Measurements from ENCODE around the gene PTPN14.

Gene PTPN14

DNA sequence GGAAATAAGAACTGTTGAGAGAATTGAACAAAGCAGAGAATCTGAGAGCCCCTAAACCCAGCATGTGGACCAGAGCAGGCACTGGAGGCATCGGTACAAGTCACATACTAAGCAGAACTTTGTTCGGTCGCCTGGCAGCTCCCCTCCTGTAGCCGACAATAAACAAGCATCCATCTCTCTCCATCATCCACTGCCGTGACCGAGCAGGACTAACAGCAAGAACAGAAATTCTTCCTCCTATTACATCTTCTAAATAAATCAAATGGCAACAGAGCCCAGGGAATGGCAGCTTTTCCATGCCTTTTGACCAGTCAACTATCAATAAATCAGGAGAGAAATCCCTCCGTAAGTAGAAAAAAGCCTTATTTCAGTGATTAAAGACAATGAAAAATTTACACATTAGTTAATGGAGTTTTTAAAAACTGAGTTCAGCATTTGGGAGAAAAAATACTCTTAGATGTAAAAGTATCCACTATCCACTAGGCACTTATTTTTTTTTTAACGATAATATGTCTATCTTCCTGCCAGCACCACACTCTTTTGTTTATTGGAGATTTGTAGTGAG lies 36.5 kb downstream of the PTPN14 start:
- peaks cover 33% of the 10 kb centered on the region for H3K4me1 ChIP-seq (ENCODE audit: control insufficient read depth, insufficient read depth, low read length)
- TF ChIP-seq IKZF3 (tag by site-specific recombination; IDR thresholded peaks at IDR 0.05) = peak; percentile 46; the same call in 1 of the 2 replicates
- no peak for TF ChIP-seq GLIS2 (tag by site-specific recombination; IDR thresholded peaks at IDR 0.05)
- TF ChIP-seq ZNF266 (tag by site-specific recombination; IDR thresholded peaks at IDR 0.05; ENCODE audit: low read depth) = no peak
- peak; percentile 65 for TF ChIP-seq ZNF600 (tag by site-specific recombination; IDR thresholded peaks at IDR 0.05)
- TF ChIP-seq TRIM28 (IDR thresholded peaks at IDR 0.05; ENCODE audit: borderline replicate concordance, low read length) = 0 out of 2 replicates have a peak, but pooled peaks have one; percentile 10
- TF ChIP-seq, protein P1, sequence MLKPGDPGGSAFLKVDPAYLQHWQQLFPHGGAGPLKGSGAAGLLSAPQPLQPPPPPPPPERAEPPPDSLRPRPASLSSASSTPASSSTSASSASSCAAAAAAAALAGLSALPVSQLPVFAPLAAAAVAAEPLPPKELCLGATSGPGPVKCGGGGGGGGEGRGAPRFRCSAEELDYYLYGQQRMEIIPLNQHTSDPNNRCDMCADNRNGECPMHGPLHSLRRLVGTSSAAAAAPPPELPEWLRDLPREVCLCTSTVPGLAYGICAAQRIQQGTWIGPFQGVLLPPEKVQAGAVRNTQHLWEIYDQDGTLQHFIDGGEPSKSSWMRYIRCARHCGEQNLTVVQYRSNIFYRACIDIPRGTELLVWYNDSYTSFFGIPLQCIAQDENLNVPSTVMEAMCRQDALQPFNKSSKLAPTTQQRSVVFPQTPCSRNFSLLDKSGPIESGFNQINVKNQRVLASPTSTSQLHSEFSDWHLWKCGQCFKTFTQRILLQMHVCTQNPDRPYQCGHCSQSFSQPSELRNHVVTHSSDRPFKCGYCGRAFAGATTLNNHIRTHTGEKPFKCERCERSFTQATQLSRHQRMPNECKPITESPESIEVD (tag by site-specific recombination; IDR thresholded peaks at IDR 0.05) = peak; percentile 100
- TF ChIP-seq, protein P2, sequence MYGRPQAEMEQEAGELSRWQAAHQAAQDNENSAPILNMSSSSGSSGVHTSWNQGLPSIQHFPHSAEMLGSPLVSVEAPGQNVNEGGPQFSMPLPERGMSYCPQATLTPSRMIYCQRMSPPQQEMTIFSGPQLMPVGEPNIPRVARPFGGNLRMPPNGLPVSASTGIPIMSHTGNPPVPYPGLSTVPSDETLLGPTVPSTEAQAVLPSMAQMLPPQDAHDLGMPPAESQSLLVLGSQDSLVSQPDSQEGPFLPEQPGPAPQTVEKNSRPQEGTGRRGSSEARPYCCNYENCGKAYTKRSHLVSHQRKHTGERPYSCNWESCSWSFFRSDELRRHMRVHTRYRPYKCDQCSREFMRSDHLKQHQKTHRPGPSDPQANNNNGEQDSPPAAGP (tag by site-specific recombination; IDR thresholded peaks at IDR 0.05) = no peak
- TF ChIP-seq, protein P3, sequence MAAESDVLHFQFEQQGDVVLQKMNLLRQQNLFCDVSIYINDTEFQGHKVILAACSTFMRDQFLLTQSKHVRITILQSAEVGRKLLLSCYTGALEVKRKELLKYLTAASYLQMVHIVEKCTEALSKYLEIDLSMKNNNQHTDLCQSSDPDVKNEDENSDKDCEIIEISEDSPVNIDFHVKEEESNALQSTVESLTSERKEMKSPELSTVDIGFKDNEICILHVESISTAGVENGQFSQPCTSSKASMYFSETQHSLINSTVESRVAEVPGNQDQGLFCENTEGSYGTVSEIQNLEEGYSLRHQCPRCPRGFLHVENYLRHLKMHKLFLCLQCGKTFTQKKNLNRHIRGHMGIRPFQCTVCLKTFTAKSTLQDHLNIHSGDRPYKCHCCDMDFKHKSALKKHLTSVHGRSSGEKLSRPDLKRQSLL (tag by site-specific recombination; IDR thresholded peaks at IDR 0.05) = peak; percentile 66; the same call in 1 of the 2 replicates
- 0 out of 2 replicates have a peak, but pooled peaks have one; percentile 17 for TF ChIP-seq ZNF2 (tag by site-specific recombination; IDR thresholded peaks at IDR 0.05)
- TF ChIP-seq, protein P4, sequence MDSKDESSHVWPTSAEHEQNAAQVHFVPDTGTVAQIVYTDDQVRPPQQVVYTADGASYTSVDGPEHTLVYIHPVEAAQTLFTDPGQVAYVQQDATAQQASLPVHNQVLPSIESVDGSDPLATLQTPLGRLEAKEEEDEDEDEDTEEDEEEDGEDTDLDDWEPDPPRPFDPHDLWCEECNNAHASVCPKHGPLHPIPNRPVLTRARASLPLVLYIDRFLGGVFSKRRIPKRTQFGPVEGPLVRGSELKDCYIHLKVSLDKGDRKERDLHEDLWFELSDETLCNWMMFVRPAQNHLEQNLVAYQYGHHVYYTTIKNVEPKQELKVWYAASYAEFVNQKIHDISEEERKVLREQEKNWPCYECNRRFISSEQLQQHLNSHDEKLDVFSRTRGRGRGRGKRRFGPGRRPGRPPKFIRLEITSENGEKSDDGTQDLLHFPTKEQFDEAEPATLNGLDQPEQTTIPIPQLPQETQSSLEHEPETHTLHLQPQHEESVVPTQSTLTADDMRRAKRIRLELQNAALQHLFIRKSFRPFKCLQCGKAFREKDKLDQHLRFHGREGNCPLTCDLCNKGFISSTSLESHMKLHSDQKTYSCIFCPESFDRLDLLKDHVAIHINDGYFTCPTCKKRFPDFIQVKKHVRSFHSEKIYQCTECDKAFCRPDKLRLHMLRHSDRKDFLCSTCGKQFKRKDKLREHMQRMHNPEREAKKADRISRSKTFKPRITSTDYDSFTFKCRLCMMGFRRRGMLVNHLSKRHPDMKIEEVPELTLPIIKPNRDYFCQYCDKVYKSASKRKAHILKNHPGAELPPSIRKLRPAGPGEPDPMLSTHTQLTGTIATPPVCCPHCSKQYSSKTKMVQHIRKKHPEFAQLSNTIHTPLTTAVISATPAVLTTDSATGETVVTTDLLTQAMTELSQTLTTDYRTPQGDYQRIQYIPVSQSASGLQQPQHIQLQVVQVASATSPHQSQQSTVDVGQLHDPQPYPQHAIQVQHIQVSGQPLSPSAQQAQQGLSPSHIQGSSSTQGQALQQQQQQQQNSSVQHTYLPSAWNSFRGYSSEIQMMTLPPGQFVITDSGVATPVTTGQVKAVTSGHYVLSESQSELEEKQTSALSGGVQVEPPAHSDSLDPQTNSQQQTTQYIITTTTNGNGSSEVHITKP (tag by site-specific recombination; IDR thresholded peaks at IDR 0.05) = peak; percentile 24; the same call in 1 of the 2 replicates
- TF ChIP-seq, protein P5, sequence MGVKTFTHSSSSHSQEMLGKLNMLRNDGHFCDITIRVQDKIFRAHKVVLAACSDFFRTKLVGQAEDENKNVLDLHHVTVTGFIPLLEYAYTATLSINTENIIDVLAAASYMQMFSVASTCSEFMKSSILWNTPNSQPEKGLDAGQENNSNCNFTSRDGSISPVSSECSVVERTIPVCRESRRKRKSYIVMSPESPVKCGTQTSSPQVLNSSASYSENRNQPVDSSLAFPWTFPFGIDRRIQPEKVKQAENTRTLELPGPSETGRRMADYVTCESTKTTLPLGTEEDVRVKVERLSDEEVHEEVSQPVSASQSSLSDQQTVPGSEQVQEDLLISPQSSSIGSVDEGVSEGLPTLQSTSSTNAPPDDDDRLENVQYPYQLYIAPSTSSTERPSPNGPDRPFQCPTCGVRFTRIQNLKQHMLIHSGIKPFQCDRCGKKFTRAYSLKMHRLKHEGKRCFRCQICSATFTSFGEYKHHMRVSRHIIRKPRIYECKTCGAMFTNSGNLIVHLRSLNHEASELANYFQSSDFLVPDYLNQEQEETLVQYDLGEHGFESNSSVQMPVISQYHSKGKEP (tag by site-specific recombination; IDR thresholded peaks at IDR 0.05) = 0 out of 2 replicates have a peak, but pooled peaks have one; percentile 0
- TF ChIP-seq SP2 (tag by site-specific recombination; IDR thresholded peaks at IDR 0.05) = no peak
- TF ChIP-seq, protein P6, sequence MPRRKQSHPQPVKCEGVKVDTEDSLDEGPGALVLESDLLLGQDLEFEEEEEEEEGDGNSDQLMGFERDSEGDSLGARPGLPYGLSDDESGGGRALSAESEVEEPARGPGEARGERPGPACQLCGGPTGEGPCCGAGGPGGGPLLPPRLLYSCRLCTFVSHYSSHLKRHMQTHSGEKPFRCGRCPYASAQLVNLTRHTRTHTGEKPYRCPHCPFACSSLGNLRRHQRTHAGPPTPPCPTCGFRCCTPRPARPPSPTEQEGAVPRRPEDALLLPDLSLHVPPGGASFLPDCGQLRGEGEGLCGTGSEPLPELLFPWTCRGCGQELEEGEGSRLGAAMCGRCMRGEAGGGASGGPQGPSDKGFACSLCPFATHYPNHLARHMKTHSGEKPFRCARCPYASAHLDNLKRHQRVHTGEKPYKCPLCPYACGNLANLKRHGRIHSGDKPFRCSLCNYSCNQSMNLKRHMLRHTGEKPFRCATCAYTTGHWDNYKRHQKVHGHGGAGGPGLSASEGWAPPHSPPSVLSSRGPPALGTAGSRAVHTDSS (tag by site-specific recombination; IDR thresholded peaks at IDR 0.05) = no peak
- TF ChIP-seq ZIC2 (tag by site-specific recombination; IDR thresholded peaks at IDR 0.05) = peak; percentile 29; the same call in 1 of the 2 replicates
- peak; percentile 31; the same call in 1 of the 2 replicates for TF ChIP-seq ZEB2 (tag by site-specific recombination; IDR thresholded peaks at IDR 0.05)
- peak; percentile 64 for TF ChIP-seq FEZF1 (tag by site-specific recombination; IDR thresholded peaks at IDR 0.05)
- TF ChIP-seq ZNF366 (tag by site-specific recombination; conservative IDR thresholded peaks at IDR 0.05) = 0 out of 2 replicates have a peak, but pooled peaks have one; percentile 12
- TF ChIP-seq ZNF292 (tag by site-specific recombination; IDR thresholded peaks at IDR 0.05; ENCODE audit: borderline replicate concordance, low read depth) = no peak
- TF ChIP-seq ZNF221 (tag by site-specific recombination; IDR thresholded peaks at IDR 0.05; ENCODE audit: borderline replicate concordance) = no peak
- TF ChIP-seq ZNF433 (tag by site-specific recombination; IDR thresholded peaks at IDR 0.05; ENCODE audit: low read depth) = no peak
- TF ChIP-seq, protein P7, sequence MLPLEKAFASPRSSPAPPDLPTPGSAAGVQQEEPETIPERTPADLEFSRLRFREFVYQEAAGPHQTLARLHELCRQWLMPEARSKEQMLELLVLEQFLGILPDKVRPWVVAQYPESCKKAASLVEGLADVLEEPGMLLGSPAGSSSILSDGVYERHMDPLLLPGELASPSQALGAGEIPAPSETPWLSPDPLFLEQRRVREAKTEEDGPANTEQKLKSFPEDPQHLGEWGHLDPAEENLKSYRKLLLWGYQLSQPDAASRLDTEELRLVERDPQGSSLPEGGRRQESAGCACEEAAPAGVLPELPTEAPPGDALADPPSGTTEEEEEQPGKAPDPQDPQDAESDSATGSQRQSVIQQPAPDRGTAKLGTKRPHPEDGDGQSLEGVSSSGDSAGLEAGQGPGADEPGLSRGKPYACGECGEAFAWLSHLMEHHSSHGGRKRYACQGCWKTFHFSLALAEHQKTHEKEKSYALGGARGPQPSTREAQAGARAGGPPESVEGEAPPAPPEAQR (tag by site-specific recombination; IDR thresholded peaks at IDR 0.05) = no peak
- no peak for TF ChIP-seq ZFP37 (tag by site-specific recombination; IDR thresholded peaks at IDR 0.05)
- no peak for TF ChIP-seq ZNF341 (tag by site-specific recombination; IDR thresholded peaks at IDR 0.05; ENCODE audit: low read depth)
- TF ChIP-seq ZBTB17 (tag by site-specific recombination; IDR thresholded peaks at IDR 0.05) = peak; percentile 59; the same call in 1 of the 2 replicates
- peak; percentile 26; the same call in 1 of the 2 replicates for TF ChIP-seq ZNF629 (tag by site-specific recombination; IDR thresholded peaks at IDR 0.05)
- TF ChIP-seq ZNF112 (tag by site-specific recombination; IDR thresholded peaks at IDR 0.05) = no peak
- H3K4me3 ChIP-seq (ENCODE audit: low read depth, low read length) = no peak overlapping the region
- ChIA-PET POLR2A (no interaction called here), CTCF (no interaction called here)
- H3K9me3 ChIP-seq (ENCODE audit: control insufficient read depth, insufficient read depth, low read depth, low read length) = no peaks in the 10 kb centered on the region; the same call in 1 of the 2 replicates
- peaks cover 0 to 3% of the 10 kb centered on the region in 2 experiments; a peak in 1 of 3 replicates for H3K36me3 ChIP-seq (ENCODE audit: control insufficient read depth in 2 of 2, insufficient read depth in 1 of 2, low read length in 2 of 2)
- peak overlapping the region; percentile 41 for H3K27ac ChIP-seq (ENCODE audit: extremely low read depth, low read depth, low read length)

Data from HEK293 (cell line).